OCI-M2 (cell line): ENCODE results near the gene NAGPA.

ENCODE experiments used
- DNase-seq: peaks from one replicate; lab custom pipeline; 2025; ENCODE audit not compliant: unreplicated experiment; lab: John Stamatoyannopoulos, UW

Gene NAGPA

GRCh38 chr16:5030251-5030870 lies 3.4 kb downstream of the NAGPA start:
- DNase-seq: no peak

GRCh38 chr16:5028950-5029475 lies 4.7 kb downstream of the NAGPA start:
- DNase-seq: no peak

GRCh38 chr16:5027575-5028235 lies 6.0 kb downstream of the NAGPA start:
- no peak for DNase-seq

- DNase-seq: no peak
Observed at GRCh38 chr16:5027086-5027485, 6.6 kb downstream of the NAGPA start.

GRCh38 chr16:5026664-5027063 lies 7.1 kb downstream of the NAGPA start:
- no peak for DNase-seq

- DNase-seq: no peak
Observed at GRCh38 chr16:5025171-5025632, 8.5 kb downstream of the NAGPA start.

- no peak for DNase-seq
Observed at GRCh38 chr16:5024632-5025031, 9.1 kb downstream of the NAGPA start.

GRCh38 chr16:5022521-5022920 lies 11.2 kb downstream of the NAGPA start:
- DNase-seq: no peak

GRCh38 chr16:5020551-5020950 lies 13.2 kb downstream of the NAGPA start:
- no peak for DNase-seq

GRCh38 chr16:5019775-5020174 lies 14.0 kb downstream of the NAGPA start:
- DNase-seq: no peak

GRCh38 chr16:5018793-5019192 lies 14.9 kb downstream of the NAGPA start:
- no peak for DNase-seq

GRCh38 chr16:5017678-5017969 lies 16.1 kb downstream of the NAGPA start:
- no peak for DNase-seq

- no peak for DNase-seq
Observed at GRCh38 chr16:5016967-5017677, 16.6 kb downstream of the NAGPA start.

- no peak for DNase-seq
Observed at GRCh38 chr16:5015887-5016286, 17.8 kb downstream of the NAGPA start.

GRCh38 chr16:5015351-5015750 lies 18.4 kb downstream of the NAGPA start:
- no peak for DNase-seq

GRCh38 chr16:5012887-5013286 lies 20.8 kb downstream of the NAGPA start:
- DNase-seq: no peak

- no peak for DNase-seq
Observed at GRCh38 chr16:5011637-5012036, 22.1 kb downstream of the NAGPA start.

- DNase-seq: no peak
Observed at GRCh38 chr16:5010576-5011329, 23.0 kb downstream of the NAGPA start.

- DNase-seq: no peak
Observed at GRCh38 chr16:5008311-5008731, 25.4 kb downstream of the NAGPA start.

- no peak for DNase-seq
Observed at GRCh38 chr16:5007256-5007655, 26.5 kb downstream of the NAGPA start.
